ENCODE measurements around the gene DOC2B. TPM values are rescaled to one million over a fixed set of nuclear protein-coding genes. Genes with fewer than 3 reads are reported as not detected.

The DOC2B gene
- total and polyA plus RNA-seq, 9 of the 15 experiments (the other 6 are each of a cell fraction or from before 2014, with no cell fraction given) = 0.02 TPM; not detected in 8

DNA sequence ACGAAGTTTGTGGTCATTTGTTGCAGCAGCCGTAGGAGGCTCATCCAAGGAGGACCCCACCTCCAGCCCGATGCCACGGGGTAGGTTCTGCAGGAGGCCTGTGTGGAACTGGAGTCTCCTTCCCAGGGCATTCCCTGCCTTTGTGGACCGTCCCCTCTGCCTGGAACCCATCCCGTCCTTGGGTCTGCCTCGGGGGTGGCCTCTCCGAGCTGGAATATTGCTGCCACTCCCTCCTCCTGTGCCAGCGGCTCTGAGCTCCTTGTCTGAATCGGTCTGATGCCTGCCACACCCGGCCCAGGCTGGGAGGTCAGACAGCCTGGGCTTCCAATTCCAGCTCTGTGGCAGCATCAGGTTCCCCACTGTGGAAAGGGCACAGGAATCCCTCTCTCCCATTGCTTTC is 18.8 kb downstream of the DOC2B start:
- no peaks in the 10 kb centered on the region for H4K20me1 ChIP-seq (replicated peaks; ENCODE audit: control insufficient read depth, insufficient read depth, low read length)
- no peaks in the 10 kb centered on the region for H3K36me3 ChIP-seq (ENCODE audit: control insufficient read depth, insufficient read depth, low read length)
- no peak for DNase-seq (ENCODE audit: extremely low read depth in 1 of 4, low spot score in 3 of 4)
- no peak overlapping the region for H3K27ac ChIP-seq (ENCODE audit: extremely low read depth, low read depth, low read length)
- FAIRE-seq = no peak
- in situ Hi-C loops (cut with MboI) (no loop called here), intact Hi-C loops (cut with micrococcal nuclease) (no loop called here)
- no TSS peak for BruUV-seq (replicated peaks)
- no peaks in the 10 kb centered on the region for H3K4me1 ChIP-seq (replicated peaks in 1 of 2; ENCODE audit: control insufficient read depth in 2 of 2, insufficient read depth in 2 of 2, low read length in 2 of 2)
- POLR2A ChIA-PET = interaction anchor here (1.5 kb wide), 1 partner anchor 11 kb away, joined by 4 read pairs; no protein-coding TSS in a partner anchor
- no peak overlapping the region for H3K4me3 ChIP-seq
- CTCF ChIA-PET (ENCODE audit: low intra/inter-chr PET ratio) = no interaction called here
- H2AFZ ChIP-seq (ENCODE audit: low read depth, low read length) = no peak overlapping the region
- no peak overlapping the region for H3K4me2 ChIP-seq (ENCODE audit: insufficient read depth, low read length)
- TF ChIP-seq, protein P1, sequence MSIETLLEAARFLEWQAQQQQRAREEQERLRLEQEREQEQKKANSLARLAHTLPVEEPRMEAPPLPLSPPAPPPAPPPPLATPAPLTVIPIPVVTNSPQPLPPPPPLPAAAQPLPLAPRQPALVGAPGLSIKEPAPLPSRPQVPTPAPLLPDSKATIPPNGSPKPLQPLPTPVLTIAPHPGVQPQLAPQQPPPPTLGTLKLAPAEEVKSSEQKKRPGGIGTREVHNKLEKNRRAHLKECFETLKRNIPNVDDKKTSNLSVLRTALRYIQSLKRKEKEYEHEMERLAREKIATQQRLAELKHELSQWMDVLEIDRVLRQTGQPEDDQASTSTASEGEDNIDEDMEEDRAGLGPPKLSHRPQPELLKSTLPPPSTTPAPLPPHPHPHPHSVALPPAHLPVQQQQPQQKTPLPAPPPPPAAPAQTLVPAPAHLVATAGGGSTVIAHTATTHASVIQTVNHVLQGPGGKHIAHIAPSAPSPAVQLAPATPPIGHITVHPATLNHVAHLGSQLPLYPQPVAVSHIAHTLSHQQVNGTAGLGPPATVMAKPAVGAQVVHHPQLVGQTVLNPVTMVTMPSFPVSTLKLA (conservative IDR thresholded peaks at IDR 0.05) = no peak
- TF ChIP-seq XRCC4 (IDR thresholded peaks at IDR 0.05; ENCODE audit: extremely low read depth, insufficient read depth, insufficient read length) (no peak), ZNF24 (IDR thresholded peaks at IDR 0.05) (no peak), MEF2D (tag; conservative IDR thresholded peaks at IDR 0.05; ENCODE audit: low read depth) (no peak), TCFL5 (CRISPR knock-in tag; conservative IDR thresholded peaks at IDR 0.05) (no peak), ZNF75A (CRISPR knock-in tag; IDR thresholded peaks at IDR 0.05) (no peak), ELF1 (tag; IDR thresholded peaks at IDR 0.05) (no peak), ZNF561 (CRISPR knock-in tag; conservative IDR thresholded peaks at IDR 0.05) (no peak), ZNF589 (CRISPR knock-in tag; IDR thresholded peaks at IDR 0.05; ENCODE audit: low read depth) (no peak)
- TF ChIP-seq, protein P2, sequence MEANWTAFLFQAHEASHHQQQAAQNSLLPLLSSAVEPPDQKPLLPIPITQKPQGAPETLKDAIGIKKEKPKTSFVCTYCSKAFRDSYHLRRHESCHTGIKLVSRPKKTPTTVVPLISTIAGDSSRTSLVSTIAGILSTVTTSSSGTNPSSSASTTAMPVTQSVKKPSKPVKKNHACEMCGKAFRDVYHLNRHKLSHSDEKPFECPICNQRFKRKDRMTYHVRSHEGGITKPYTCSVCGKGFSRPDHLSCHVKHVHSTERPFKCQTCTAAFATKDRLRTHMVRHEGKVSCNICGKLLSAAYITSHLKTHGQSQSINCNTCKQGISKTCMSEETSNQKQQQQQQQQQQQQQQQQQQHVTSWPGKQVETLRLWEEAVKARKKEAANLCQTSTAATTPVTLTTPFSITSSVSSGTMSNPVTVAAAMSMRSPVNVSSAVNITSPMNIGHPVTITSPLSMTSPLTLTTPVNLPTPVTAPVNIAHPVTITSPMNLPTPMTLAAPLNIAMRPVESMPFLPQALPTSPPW (CRISPR knock-in tag; IDR thresholded peaks at IDR 0.05) = no peak
- TF ChIP-seq, protein P3, sequence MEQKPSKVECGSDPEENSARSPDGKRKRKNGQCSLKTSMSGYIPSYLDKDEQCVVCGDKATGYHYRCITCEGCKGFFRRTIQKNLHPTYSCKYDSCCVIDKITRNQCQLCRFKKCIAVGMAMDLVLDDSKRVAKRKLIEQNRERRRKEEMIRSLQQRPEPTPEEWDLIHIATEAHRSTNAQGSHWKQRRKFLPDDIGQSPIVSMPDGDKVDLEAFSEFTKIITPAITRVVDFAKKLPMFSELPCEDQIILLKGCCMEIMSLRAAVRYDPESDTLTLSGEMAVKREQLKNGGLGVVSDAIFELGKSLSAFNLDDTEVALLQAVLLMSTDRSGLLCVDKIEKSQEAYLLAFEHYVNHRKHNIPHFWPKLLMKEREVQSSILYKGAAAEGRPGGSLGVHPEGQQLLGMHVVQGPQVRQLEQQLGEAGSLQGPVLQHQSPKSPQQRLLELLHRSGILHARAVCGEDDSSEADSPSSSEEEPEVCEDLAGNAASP (IDR thresholded peaks at IDR 0.05) = no peak
- TF ChIP-seq, protein P4, sequence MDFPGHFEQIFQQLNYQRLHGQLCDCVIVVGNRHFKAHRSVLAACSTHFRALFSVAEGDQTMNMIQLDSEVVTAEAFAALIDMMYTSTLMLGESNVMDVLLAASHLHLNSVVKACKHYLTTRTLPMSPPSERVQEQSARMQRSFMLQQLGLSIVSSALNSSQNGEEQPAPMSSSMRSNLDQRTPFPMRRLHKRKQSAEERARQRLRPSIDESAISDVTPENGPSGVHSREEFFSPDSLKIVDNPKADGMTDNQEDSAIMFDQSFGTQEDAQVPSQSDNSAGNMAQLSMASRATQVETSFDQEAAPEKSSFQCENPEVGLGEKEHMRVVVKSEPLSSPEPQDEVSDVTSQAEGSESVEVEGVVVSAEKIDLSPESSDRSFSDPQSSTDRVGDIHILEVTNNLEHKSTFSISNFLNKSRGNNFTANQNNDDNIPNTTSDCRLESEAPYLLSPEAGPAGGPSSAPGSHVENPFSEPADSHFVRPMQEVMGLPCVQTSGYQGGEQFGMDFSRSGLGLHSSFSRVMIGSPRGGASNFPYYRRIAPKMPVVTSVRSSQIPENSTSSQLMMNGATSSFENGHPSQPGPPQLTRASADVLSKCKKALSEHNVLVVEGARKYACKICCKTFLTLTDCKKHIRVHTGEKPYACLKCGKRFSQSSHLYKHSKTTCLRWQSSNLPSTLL (IDR thresholded peaks at IDR 0.05) = no peak
- H3K27me3 ChIP-seq (ENCODE audit: control insufficient read depth in 2 of 2, insufficient read depth in 2 of 2, low read length in 2 of 2) = peaks cover 3 to 38% of the 10 kb centered on the region in 2 experiments; a peak in 4 of 5 replicates
- no peak for ATAC-seq
- WGBS (ENCODE audit: insufficient coverage, low coverage, missing lambda C conversion rate) = 0% methylated on average over 8 of the region's 11 CpGs
- no peaks in the 10 kb centered on the region for H3K9me3 ChIP-seq (replicated peaks; ENCODE audit: control insufficient read depth, insufficient read depth, low read depth, low read length)
- H3K9me1 ChIP-seq (ENCODE audit: control insufficient read depth, insufficient read depth, low read length) = no peaks in the 10 kb centered on the region
- H3K9ac ChIP-seq (ENCODE audit: insufficient read depth in 1 of 2, low read depth in 2 of 2, low read length in 2 of 2) = no peak overlapping the region
- no peaks in the 10 kb centered on the region for H3K79me2 ChIP-seq (ENCODE audit: control insufficient read depth, insufficient read depth, low read length)
